Uterus (tissue), 2 donors: ENCODE data around the gene FGD2.

Experiments
- POLR2A ChIP-seq, 2 donors: fragments of 450-650 bp; IDR thresholded peaks; one replicate each; pipeline ENCODE4 v1.6.1; 2016; ENCODE audit warnings: antibody characterized with exemption in 2 of 2, mild to moderate bottlenecking in 1 of 2, moderate library complexity in 1 of 2
- TF ChIP-seq, protein P1 (sequence below), 4 experiments: fragments of 200-600 bp in 2 of 4; fragments of 450-650 bp in 2 of 4; sonication (generic) in 2 of 4; IDR thresholded peaks; one replicate each; pipeline ENCODE4 v1.5.1; 2016 to 2019; ENCODE audit warnings: antibody characterized with exemption in 4 of 4, mild to moderate bottlenecking in 2 of 4, moderate library complexity in 1 of 4

GRCh38 chr6:37062424-37062823 is 57.0 kb downstream of the FGD2 start:
- no peak for TF ChIP-seq POLR2A (IDR thresholded peaks at IDR 0.05)
- TF ChIP-seq, protein P1, sequence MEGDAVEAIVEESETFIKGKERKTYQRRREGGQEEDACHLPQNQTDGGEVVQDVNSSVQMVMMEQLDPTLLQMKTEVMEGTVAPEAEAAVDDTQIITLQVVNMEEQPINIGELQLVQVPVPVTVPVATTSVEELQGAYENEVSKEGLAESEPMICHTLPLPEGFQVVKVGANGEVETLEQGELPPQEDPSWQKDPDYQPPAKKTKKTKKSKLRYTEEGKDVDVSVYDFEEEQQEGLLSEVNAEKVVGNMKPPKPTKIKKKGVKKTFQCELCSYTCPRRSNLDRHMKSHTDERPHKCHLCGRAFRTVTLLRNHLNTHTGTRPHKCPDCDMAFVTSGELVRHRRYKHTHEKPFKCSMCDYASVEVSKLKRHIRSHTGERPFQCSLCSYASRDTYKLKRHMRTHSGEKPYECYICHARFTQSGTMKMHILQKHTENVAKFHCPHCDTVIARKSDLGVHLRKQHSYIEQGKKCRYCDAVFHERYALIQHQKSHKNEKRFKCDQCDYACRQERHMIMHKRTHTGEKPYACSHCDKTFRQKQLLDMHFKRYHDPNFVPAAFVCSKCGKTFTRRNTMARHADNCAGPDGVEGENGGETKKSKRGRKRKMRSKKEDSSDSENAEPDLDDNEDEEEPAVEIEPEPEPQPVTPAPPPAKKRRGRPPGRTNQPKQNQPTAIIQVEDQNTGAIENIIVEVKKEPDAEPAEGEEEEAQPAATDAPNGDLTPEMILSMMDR (IDR thresholded peaks at IDR 0.05): no peak
